ENCODE measurements around the gene UBASH3A. TPM values are rescaled to one million over a fixed set of nuclear protein-coding genes. Genes with fewer than 3 reads are reported as not detected.

The UBASH3A gene
- total and polyA plus RNA-seq, 2 donors (not counting 1 experiment from before 2014, with no cell fraction given): 0.12 to 0.33 TPM

DNA sequence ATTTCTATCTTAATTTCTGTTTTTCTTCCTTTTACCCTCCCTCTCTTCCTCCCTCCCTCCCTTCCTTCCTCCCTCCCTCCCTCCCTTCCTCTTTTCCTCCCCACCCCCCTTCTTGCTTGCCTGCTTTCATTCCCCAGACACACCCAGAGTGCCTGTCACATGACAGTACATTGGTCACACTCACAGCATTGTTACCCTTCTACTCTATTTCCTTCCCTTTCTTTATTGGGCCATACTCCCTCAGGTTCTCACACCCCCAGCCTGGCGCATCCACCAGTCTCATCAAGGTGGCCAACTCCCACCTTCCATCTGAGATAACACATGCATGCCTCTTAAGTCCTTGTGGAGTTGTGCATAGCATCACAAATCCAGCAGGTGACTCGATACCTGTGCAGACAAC lies 18.7 kb upstream of the UBASH3A start:
- no peaks in the 10 kb centered on the region for H3K36me3 ChIP-seq (replicated peaks in 1 of 2; ENCODE audit: control extremely low read depth in 1 of 2, control insufficient read depth in 1 of 2, extremely low read depth in 1 of 2, insufficient read depth in 2 of 2, low read length in 1 of 2)
- Mint-ChIP-seq H3K4me3 (peak overlapping the region; percentile 65), H3K9me3 (ENCODE audit: insufficient read depth) (peaks cover 14% of the 10 kb centered on the region), H3K27ac (peak overlapping the region; percentile 63), H3K27me3 (peaks cover 15% of the 10 kb centered on the region), H3K4me1 (peaks cover 44% of the 10 kb centered on the region)
- H2AFZ ChIP-seq (ENCODE audit: insufficient read depth, low read depth, low read length, poor library complexity, severe bottlenecking): no peak overlapping the region
- intact Hi-C loops (cut with micrococcal nuclease): no loop called here
- peaks cover 0 to 8% (median 0%) of the 10 kb centered on the region in 4 experiments for H3K27me3 ChIP-seq (replicated peaks in 1 of 4; ENCODE audit: control extremely low read depth in 1 of 4, control insufficient read depth in 3 of 4, insufficient read depth in 4 of 4, low read length in 3 of 4)
- DNase-seq (no peak), ATAC-seq (ENCODE audit: low read depth) (no peak)
- no peak overlapping the region for H3K4me2 ChIP-seq (replicated peaks; ENCODE audit: low read depth, low read length, poor library complexity, severe bottlenecking)
- WGBS (ENCODE audit: insufficient coverage): 44% methylated on average over 1 of the region's 2 CpGs
- no peak overlapping the region for H3K9ac ChIP-seq (ENCODE audit: low read length)
- no peaks in the 10 kb centered on the region for H3K79me2 ChIP-seq (ENCODE audit: control insufficient read depth, insufficient read depth, low read length)
- ChIA-PET CTCF (no interaction called here), POLR2A (no interaction called here)
- H3K4me1 ChIP-seq (ENCODE audit: control insufficient read depth in 2 of 2, insufficient read depth in 2 of 2, low read length in 2 of 2): peaks cover 12 to 26% of the 10 kb centered on the region in 2 donors
- no peaks in the 10 kb centered on the region for H4K20me1 ChIP-seq (ENCODE audit: control insufficient read depth, insufficient read depth, low read length, poor library complexity, severe bottlenecking)
- H3K9me3 ChIP-seq (ENCODE audit: control extremely low read depth in 1 of 3, control insufficient read depth in 2 of 3, insufficient read depth in 1 of 3, low read length in 2 of 3): peaks cover 2 to 45% (median 19%) of the 10 kb centered on the region in 3 donors
- no peak overlapping the region for H3K4me3 ChIP-seq (ENCODE audit: control extremely low read depth in 1 of 5, extremely low read depth in 1 of 5, insufficient read depth in 1 of 5, low read depth in 2 of 5, low read length in 4 of 5)
- TF ChIP-seq, protein P1, sequence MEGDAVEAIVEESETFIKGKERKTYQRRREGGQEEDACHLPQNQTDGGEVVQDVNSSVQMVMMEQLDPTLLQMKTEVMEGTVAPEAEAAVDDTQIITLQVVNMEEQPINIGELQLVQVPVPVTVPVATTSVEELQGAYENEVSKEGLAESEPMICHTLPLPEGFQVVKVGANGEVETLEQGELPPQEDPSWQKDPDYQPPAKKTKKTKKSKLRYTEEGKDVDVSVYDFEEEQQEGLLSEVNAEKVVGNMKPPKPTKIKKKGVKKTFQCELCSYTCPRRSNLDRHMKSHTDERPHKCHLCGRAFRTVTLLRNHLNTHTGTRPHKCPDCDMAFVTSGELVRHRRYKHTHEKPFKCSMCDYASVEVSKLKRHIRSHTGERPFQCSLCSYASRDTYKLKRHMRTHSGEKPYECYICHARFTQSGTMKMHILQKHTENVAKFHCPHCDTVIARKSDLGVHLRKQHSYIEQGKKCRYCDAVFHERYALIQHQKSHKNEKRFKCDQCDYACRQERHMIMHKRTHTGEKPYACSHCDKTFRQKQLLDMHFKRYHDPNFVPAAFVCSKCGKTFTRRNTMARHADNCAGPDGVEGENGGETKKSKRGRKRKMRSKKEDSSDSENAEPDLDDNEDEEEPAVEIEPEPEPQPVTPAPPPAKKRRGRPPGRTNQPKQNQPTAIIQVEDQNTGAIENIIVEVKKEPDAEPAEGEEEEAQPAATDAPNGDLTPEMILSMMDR (IDR thresholded peaks at IDR 0.05): no peak
- no peak for TF ChIP-seq EZH2 (IDR thresholded peaks at IDR 0.05; ENCODE audit: borderline replicate concordance, insufficient read depth, low read depth, low read length, poor library complexity, severe bottlenecking)
- H3K27ac ChIP-seq (ENCODE audit: low read length in 2 of 2): peak overlapping the region in 1 of 2 donors; percentile 11

DNA sequence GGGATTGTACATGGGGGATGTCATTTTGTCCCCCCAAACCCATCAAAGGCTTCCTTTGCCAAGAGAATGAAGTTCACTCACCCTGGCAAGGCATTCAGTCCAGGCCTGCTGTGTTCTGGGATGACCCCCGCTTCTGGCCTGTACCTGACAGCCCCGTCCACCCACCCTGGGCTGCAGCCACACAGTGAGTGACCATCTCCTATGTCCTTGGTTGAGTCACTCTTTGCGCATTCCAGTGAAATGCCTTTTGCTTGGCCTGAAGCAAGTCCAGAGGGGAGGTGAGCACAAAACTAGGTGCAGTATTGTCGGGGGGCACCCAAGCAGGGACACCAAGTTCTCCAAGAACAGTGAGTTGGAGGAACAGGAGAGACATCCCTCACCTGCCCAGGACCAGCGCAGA lies 18.1 kb upstream of the UBASH3A start:
- POLR2A ChIA-PET: no interaction called here
- DNase-seq: no peak

More for the DNA sequence above, 18.1 kb upstream of the UBASH3A start:
- peaks cover 12 to 25% of the 10 kb centered on the region in 2 donors for H3K4me1 ChIP-seq (ENCODE audit: control insufficient read depth in 2 of 2, insufficient read depth in 2 of 2, low read length in 2 of 2)
- H3K4me3 ChIP-seq (ENCODE audit: control extremely low read depth in 1 of 5, extremely low read depth in 1 of 5, insufficient read depth in 1 of 5, low read depth in 2 of 5, low read length in 4 of 5): no peak overlapping the region
- H3K27me3 ChIP-seq (replicated peaks in 1 of 4; ENCODE audit: control extremely low read depth in 1 of 4, control insufficient read depth in 3 of 4, insufficient read depth in 4 of 4, low read length in 3 of 4): peaks cover 0 to 4% (median 0%) of the 10 kb centered on the region in 4 experiments
- intact Hi-C loops (cut with micrococcal nuclease): no loop called here
- no peak overlapping the region for H3K27ac Mint-ChIP-seq
- H3K4me2 ChIP-seq (replicated peaks; ENCODE audit: low read depth, low read length, poor library complexity, severe bottlenecking): no peak overlapping the region
- H3K9me3 Mint-ChIP-seq (ENCODE audit: insufficient read depth): peaks cover 14% of the 10 kb centered on the region
- 97% methylated on average over 5 of the region's 5 CpGs for WGBS (ENCODE audit: insufficient coverage)
- CTCF ChIA-PET: no interaction called here
- ATAC-seq (ENCODE audit: low read depth): no peak
- H3K4me3 Mint-ChIP-seq: peak overlapping the region; percentile 65
- no peak overlapping the region for H3K27ac ChIP-seq (ENCODE audit: low read length in 2 of 2)
- TF ChIP-seq, protein P1 (IDR thresholded peaks at IDR 0.05): no peak
- TF ChIP-seq EZH2 (IDR thresholded peaks at IDR 0.05; ENCODE audit: borderline replicate concordance, insufficient read depth, low read depth, low read length, poor library complexity, severe bottlenecking): no peak
- H4K20me1 ChIP-seq (ENCODE audit: control insufficient read depth, insufficient read depth, low read length, poor library complexity, severe bottlenecking): no peaks in the 10 kb centered on the region
- peaks cover 15% of the 10 kb centered on the region for H3K27me3 Mint-ChIP-seq
- H2AFZ ChIP-seq (ENCODE audit: insufficient read depth, low read depth, low read length, poor library complexity, severe bottlenecking): no peak overlapping the region
- H3K79me2 ChIP-seq (ENCODE audit: control insufficient read depth, insufficient read depth, low read length): no peaks in the 10 kb centered on the region
- H3K9me3 ChIP-seq (ENCODE audit: control extremely low read depth in 1 of 3, control insufficient read depth in 2 of 3, insufficient read depth in 1 of 3, low read length in 2 of 3): peaks cover 2 to 40% (median 19%) of the 10 kb centered on the region in 3 donors
- H3K9ac ChIP-seq (ENCODE audit: low read length): no peak overlapping the region
- peaks cover 45% of the 10 kb centered on the region for H3K4me1 Mint-ChIP-seq
- H3K36me3 ChIP-seq (replicated peaks in 1 of 2; ENCODE audit: control extremely low read depth in 1 of 2, control insufficient read depth in 1 of 2, extremely low read depth in 1 of 2, insufficient read depth in 2 of 2, low read length in 1 of 2): no peaks in the 10 kb centered on the region

All from B cell (primary cell).